Stomach smooth muscle (tissue), 2 donors: ENCODE measurements around the gene KRTAP4-6.
"Not testable (repeated sequence)": the region's sequence is repeated elsewhere in the genome, so short reads cannot be mapped to it uniquely, and the experiment has no call there.

ENCODE experiments used
- H3K27ac ChIP-seq: one replicate; pipeline ENCODE4 v1.7.0; 2013; ENCODE audit warnings: mild to moderate bottlenecking, low read length, inconsistent platforms
- H3K27me3 ChIP-seq, 2 donors: one replicate each; pipeline ENCODE4 v1.7.0; 2013; ENCODE audit warnings: low read length in 2 of 2; ENCODE audit not compliant: insufficient read depth in 2 of 2, control insufficient read depth in 1 of 2
- H3K36me3 ChIP-seq, 2 donors: one replicate each; pipeline ENCODE4 v1.7.0; 2013; ENCODE audit warnings: low read length in 2 of 2; ENCODE audit not compliant: control insufficient read depth in 2 of 2, insufficient read depth in 2 of 2
- H3K4me1 ChIP-seq: one replicate; pipeline ENCODE4 v1.7.0; 2013; ENCODE audit warnings: low read length; ENCODE audit not compliant: control insufficient read depth, insufficient read depth
- H3K4me3 ChIP-seq, 2 donors: one replicate each; pipeline ENCODE4 v1.7.0; 2013; ENCODE audit warnings: low read length in 2 of 2
- H3K9ac ChIP-seq, 2 donors: one replicate each; pipeline ENCODE4 v1.7.0; 2013; ENCODE audit warnings: low read length in 2 of 2, mild to moderate bottlenecking in 1 of 2
- H3K9me3 ChIP-seq, 2 donors: one replicate each; pipeline ENCODE4 v1.7.0; 2013; ENCODE audit warnings: low read length in 2 of 2; ENCODE audit not compliant: control insufficient read depth in 2 of 2
- donor health status: healthy.
- donor health status: Pancreatic carcinoma.

KRTAP4-6 gene

DNA sequence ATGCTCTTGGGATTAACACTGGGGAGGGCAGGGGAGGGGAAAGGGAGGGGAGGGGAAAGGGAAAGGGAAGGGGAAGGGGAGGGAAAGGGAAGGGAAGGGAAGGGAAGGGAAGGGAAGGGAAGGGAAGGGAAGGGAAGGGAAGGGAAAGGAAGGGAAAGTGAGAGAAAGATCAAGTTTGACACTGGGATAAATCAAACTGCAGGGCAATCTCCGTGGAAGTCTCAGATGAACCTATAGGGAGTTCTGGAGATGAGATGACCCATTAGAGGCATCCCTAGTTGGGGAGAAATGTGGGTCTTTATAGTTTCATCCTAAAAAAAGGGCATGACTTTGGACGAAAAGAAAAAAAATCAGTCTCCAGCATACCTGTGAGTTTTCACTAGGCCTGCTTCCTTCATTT is 18.6 kb downstream of the KRTAP4-6 start:
- no peak overlapping the region for H3K4me3 ChIP-seq
- H3K27ac ChIP-seq: no peak overlapping the region
- no peaks in the 10 kb centered on the region for H3K9me3 ChIP-seq
- H3K4me1 ChIP-seq: no peaks in the 10 kb centered on the region
- no peaks in the 10 kb centered on the region for H3K36me3 ChIP-seq
- no peaks in the 10 kb centered on the region for H3K27me3 ChIP-seq
- no peak overlapping the region for H3K9ac ChIP-seq

DNA sequence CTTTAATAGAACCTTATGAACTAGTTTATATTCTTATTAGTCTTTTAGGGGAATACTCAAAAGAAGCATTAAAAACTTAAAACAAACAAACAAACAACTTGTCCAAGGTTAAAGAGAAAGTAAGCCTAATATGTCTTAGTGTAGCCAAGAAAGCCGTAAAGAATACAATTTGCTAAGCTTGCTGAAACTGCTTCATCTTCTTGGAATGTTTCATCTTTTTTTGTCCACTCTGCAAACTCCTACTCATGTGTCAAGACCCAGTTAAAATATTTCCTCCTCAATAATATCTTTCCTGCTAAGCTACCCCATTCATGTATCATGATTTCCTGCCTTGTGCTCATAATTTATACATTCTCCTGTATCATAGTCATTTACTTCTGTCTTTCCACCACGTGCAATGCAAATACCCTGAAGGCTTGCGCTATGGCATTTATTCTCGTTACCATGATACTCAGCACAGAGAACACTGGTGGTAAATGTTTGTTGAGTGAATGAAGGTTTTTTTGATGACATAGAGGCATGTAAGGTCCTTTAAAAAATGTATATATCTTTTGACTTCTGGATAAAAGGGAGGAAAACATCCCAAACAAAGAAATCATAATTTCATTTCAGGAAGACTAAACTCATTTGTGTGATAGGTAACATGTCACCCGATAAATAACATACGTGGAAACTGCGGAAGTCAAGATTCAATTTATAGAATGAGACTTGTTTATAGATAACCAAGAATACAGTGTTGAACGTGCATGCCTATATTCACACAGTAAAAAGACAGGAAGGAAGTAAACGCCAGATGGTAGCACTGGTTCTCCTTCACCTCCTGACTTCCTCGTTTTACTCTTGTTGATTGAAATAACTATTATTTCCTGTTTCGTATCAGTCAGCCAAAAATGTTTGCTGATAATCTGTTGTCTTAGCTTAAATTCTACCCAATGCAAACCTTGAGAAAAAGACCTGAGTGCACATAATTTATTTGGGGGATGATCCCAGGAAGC is 20.4 kb downstream of the KRTAP4-6 start:
- not testable (repeated sequence) for H3K9ac ChIP-seq, H3K9me3 ChIP-seq, H3K27ac ChIP-seq, H3K27me3 ChIP-seq, H3K4me1 ChIP-seq, H3K4me3 ChIP-seq, H3K36me3 ChIP-seq

DNA sequence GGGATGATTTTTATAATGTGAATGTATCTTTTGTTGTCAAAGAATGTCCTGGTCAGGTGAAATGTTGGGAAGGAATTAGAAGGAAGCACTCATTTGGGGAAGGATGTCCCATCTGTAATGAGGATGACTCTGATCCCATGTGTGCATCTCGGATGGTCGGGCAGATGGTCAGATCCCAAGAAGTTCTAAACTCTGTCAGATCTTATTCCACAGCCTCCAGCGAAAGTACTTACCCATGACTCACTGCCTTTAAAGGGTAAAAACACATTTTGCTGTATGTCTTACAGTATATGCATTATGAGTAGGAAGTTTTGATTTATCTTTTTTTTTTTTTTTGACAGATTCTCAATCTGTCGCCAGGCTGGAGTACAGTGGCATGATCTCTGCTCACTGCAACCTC is 21.6 kb downstream of the KRTAP4-6 start:
- H3K36me3 ChIP-seq: no peaks in the 10 kb centered on the region

DNA sequence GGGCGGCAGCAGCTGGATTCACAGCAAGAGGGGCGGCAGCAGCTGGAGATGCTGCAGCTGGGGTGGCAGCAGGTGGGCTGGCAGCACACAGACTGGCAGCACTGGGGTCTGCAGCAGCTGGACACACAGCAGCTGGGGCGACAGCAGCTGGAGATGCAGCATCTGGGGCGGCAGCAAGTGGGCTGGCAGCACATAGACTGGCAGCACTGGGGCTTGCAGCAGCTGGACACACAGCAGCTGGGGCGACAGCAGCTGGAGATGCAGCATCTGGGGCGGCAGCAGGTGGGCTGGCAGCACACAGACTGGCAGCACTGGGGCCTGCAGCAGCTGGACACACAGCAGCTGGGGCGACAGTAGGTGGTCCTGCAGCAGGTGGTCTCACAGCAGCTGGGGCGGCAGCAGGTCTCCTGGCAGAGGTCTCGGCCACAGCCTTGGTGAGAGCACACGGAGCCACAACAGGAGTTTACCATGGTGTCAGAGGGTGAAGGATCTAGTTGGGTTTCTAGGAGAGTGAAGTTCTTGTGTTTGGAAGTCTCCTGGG is 22.4 kb downstream of the KRTAP4-6 start, which contains the start of gene KRTAP4-11:
KRTAP4-11 (minus strand) TSS at position 528 of the 541 bp plus-strand sequence; CDS start at position 470, 58 bp downstream.
- not testable (repeated sequence) for H3K4me3 ChIP-seq, H3K27ac ChIP-seq, H3K9ac ChIP-seq, H3K9me3 ChIP-seq, H3K36me3 ChIP-seq, H3K4me1 ChIP-seq, H3K27me3 ChIP-seq

More for the DNA sequence above, 21.6 kb downstream of the KRTAP4-6 start:
- H3K4me3 ChIP-seq: no peak overlapping the region
- no peaks in the 10 kb centered on the region for H3K27me3 ChIP-seq
- H3K9ac ChIP-seq: no peak overlapping the region
- no peaks in the 10 kb centered on the region for H3K9me3 ChIP-seq
- H3K4me1 ChIP-seq: no peaks in the 10 kb centered on the region
- H3K27ac ChIP-seq: no peak overlapping the region

DNA sequence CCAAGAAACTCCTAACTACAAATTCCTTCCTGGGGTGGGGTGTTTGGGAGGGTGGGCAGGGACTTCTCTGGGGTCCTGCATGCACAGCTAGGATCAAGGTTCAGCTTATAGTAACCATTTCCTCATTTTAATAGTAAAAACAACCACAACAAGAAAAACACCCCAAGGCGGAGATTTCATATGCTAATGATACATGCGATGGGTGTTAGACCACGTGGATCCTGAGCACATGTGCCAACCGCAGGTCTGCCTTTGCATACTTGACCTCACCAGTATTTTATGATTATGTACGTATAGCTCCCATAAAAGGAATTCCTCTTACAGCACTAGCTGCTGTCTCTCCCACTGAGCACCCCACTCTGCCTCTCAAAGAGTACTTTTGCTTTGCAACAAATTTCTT is 24.0 kb downstream of the KRTAP4-6 start:
- no peak overlapping the region for H3K9ac ChIP-seq
- H3K9me3 ChIP-seq: no peaks in the 10 kb centered on the region
- H3K36me3 ChIP-seq: no peaks in the 10 kb centered on the region
- no peaks in the 10 kb centered on the region for H3K4me1 ChIP-seq
- no peak overlapping the region for H3K27ac ChIP-seq
- no peak overlapping the region for H3K4me3 ChIP-seq
- no peaks in the 10 kb centered on the region for H3K27me3 ChIP-seq

DNA sequence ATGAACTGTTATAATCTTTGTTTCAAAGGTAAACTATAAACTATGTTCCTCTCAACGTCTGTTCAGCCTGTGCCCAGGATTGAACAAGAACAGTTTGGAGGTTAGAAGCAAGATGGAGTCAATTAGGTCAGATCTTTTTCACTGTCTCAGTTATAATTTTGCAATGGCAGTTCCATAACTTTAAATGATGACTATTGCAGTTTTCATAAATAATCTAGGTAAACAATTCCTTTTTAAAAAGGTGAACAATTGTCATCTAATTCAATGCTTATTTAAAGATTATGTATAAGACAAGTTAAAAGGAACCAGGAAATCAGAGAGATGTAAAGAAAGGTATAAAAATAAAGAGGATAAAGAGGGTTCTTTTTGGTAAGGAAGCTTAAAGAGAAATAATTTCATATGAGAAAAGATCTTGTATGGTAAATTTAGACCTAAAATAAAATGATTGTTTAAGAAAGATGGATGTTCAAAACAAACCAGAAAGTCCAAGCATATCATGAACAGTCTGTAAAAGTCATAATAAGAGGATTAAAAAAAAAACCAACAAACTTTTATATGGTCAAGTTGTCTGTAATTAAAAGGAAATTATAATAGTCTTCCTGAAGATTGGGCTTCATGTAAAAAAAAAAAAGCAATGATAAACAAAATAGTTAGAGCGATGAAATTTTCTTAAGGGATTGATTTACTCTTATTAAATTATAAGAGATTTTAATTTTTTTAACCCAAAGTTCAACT is 29.0 kb downstream of the KRTAP4-6 start:
- H3K27me3 ChIP-seq: no peaks in the 10 kb centered on the region
- no peaks in the 10 kb centered on the region for H3K9me3 ChIP-seq
- H3K4me3 ChIP-seq: no peak overlapping the region
- no peak overlapping the region for H3K27ac ChIP-seq
- H3K36me3 ChIP-seq: no peaks in the 10 kb centered on the region
- H3K9ac ChIP-seq: no peak overlapping the region
- no peaks in the 10 kb centered on the region for H3K4me1 ChIP-seq

DNA sequence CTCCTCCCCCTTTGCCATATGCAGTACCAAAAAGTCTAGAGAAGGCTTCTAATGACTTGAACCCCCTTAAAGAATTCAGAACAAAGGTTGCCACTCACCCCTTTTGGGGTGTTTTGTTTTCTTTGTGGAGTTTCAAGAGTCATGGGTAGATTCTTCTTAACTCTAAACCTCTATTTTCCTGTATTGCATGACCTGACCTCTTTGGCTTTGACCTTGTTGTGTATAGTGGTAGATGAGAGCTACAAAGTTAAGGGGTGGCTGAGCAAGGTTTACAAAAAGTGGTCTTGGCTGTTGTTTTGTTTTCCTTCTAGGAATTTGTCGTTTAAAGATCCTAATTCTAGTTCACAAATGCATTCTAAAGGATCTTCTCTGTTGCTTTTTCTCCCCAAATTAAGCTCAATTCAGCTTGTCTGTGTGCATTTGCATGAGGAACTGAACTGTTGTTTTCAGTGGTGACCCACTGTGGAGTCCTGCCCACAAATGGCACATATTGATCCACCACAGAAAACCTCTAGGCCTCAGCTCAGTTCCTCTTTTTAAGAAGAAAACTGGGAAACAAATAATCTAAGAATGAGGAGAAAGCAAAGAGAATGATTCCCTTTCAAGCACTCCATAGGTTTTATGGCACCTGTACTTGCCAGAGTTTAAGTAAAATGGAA is 31.5 kb downstream of the KRTAP4-6 start:
- not testable (repeated sequence) for H3K4me1 ChIP-seq, H3K9me3 ChIP-seq, H3K36me3 ChIP-seq, H3K27me3 ChIP-seq, H3K27ac ChIP-seq, H3K4me3 ChIP-seq, H3K9ac ChIP-seq

DNA sequence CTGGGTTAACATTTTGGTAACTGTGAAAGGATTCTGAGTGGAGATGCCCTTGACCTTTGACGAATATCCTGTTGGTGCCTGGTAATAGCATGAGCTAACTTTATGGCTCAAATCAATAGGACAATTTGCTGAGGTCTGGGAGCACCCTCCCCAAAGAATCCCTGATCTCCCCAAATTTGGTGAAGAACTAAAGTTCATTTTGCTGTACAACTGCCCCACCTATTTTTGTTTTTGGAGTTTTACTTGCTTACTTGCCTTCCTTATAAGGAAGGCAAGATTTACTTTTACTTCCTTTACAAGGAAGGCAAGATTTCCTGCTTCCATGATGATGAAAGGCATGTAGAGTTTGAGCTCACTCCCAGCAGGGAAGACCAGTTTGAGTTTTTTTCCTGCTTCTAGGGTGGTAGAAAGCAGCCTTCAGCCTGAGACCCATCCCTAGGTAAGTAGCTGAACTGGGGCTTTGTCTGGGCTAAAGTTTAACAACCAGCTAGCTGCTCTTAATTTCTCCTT is 32.3 kb downstream of the KRTAP4-6 start:
- H3K27me3 ChIP-seq: no peaks in the 10 kb centered on the region
- no peak overlapping the region for H3K9ac ChIP-seq
- no peaks in the 10 kb centered on the region for H3K4me1 ChIP-seq
- no peaks in the 10 kb centered on the region for H3K36me3 ChIP-seq
- H3K9me3 ChIP-seq: no peaks in the 10 kb centered on the region
- no peak overlapping the region for H3K27ac ChIP-seq
- H3K4me3 ChIP-seq: no peak overlapping the region

DNA sequence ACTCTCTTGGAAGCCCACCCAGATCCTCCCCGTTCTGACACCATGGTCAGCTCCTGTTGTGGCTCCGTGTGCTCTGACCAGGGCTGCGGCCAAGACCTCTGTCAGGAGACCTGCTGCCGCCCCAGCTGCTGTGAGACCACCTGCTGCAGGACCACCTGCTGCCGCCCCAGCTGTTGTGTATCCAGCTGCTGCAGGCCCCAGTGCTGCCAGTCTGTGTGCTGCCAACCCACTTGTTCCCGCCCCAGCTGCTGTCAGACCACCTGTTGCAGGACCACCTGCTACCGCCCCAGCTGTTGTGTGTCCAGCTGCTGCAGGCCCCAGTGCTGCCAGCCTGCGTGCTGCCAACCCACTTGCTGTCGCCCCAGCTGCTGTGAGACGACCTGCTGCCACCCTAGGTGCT is 35.0 kb downstream of the KRTAP4-6 start, which contains the start of gene KRTAP4-9:
KRTAP4-9 (plus strand) TSS at position 43 of the 400 bp plus-strand sequence; CDS start at position 43, 0 bp downstream.
- H3K36me3 ChIP-seq, H3K9ac ChIP-seq, H3K27ac ChIP-seq, H3K4me3 ChIP-seq, H3K9me3 ChIP-seq, H3K4me1 ChIP-seq, H3K27me3 ChIP-seq: not testable (repeated sequence)

DNA sequence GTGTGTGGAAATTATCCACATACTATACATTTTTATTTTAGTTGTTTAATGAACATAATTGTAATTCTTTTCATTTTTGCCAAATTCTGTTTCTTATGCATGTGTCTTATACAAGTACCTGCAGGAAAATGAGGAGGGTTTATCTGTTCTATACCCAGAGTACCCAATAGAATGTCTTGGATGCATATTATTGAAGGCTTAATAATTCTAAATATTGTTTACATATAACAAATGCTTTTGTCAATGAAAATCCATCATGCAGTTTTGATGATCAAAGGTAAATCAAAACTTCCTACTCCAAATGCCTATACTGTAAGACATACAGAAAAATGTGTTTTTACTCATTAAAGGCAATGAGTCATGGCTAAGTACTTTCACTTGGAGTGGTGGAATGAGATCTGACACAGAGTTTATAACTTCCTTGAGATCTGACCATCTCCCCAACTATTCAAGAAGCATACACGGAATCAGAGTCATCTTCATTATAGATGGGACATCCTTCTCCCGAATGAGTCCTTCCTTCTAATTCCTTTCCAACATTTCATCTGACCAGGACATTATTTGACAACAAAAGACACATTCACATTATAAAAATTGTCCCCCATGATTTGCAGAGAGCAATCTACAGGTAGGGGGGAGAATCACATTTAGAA is 35.8 kb downstream of the KRTAP4-6 start:
- not testable (repeated sequence) for H3K27me3 ChIP-seq, H3K4me3 ChIP-seq, H3K27ac ChIP-seq, H3K4me1 ChIP-seq, H3K9me3 ChIP-seq, H3K9ac ChIP-seq, H3K36me3 ChIP-seq
